PC-9 (cell line): Measurements from ENCODE around the gene S100A4. TPM values are rescaled to one million over a fixed set of nuclear protein-coding genes. Genes with fewer than 3 reads are reported as not detected.
"Not testable (repeated sequence)": the region's sequence is repeated elsewhere in the genome, so short reads cannot be mapped to it uniquely, and the experiment has no call there.

Experiments
- BruUV-seq: library from RNA; stranded (reverse); fragments of 400-500 nt; replicated peaks from 2 replicates; lab custom pipeline; 2021; lab: Mats Ljungman, UMichigan
- CTCF ChIA-PET: fragments of 300-600 bp; sonication (Branson Sonifier 250); formaldehyde crosslinking; loops from one replicate; lab custom pipeline; 2022; ENCODE audit warnings: antibody characterized with exemption; lab: Charles Lee
- POLR2A ChIA-PET: fragments of 300-600 bp; sonication (Branson Sonifier 250); formaldehyde crosslinking; loops from one replicate; lab custom pipeline; 2022; ENCODE audit warnings: antibody characterized with exemption; ENCODE audit not compliant: unreplicated experiment; lab: Charles Lee
- DNase-seq, 2 experiments: peaks; one replicate each; pipeline versions ENCODE4 v3.0.0 to v3.0.0-alpha.2; 2015 to 2022; ENCODE audit warnings: mixed read lengths in 1 of 2
- H2AFZ ChIP-seq: fragments of 200-600 bp; sonication (generic); 2 replicates; pipeline ENCODE4 v1.8.1; 2017; ENCODE audit warnings: antibody characterized with exemption
- H3F3A ChIP-seq: fragments of 200-600 bp; sonication (generic); 2 replicates; pipeline ENCODE4 v1.8.1; 2017; ENCODE audit warnings: antibody characterized with exemption, mild to moderate bottlenecking, low read depth; ENCODE audit not compliant: insufficient read depth
- H3K27ac ChIP-seq: fragments of 200-600 bp; sonication (generic); 2 replicates; pipeline ENCODE4 v1.6.1; 2016; ENCODE audit warnings: mixed run types
- H3K27me3 ChIP-seq: fragments of 200-600 bp; sonication (generic); 2 replicates; pipeline ENCODE4 v1.6.1; 2016; ENCODE audit warnings: low read depth, mixed run types; ENCODE audit not compliant: insufficient read depth
- H3K36me3 ChIP-seq: fragments of 200-600 bp; sonication (generic); 2 replicates; pipeline ENCODE4 v1.6.1; 2016; ENCODE audit warnings: low read depth, mixed run types
- H3K4me1 ChIP-seq: fragments of 200-600 bp; sonication (generic); replicated peaks from 2 replicates; pipeline ENCODE4 v1.6.1; 2016; ENCODE audit warnings: mixed run types; ENCODE audit not compliant: insufficient read depth
- H3K4me2 ChIP-seq: fragments of 200-600 bp; sonication (generic); 2 replicates; pipeline ENCODE4 v1.6.1; 2017; ENCODE audit warnings: mixed run types
- H3K4me3 ChIP-seq: fragments of 200-600 bp; sonication (generic); 2 replicates; pipeline ENCODE4 v1.6.1; 2016; ENCODE audit warnings: mixed run types
- H3K79me2 ChIP-seq: fragments of 200-600 bp; sonication (generic); 2 replicates; pipeline ENCODE4 v1.6.1; 2017; ENCODE audit warnings: low read depth, mixed run types
- H3K9me2 ChIP-seq: fragments of 200-600 bp; sonication (generic); 2 replicates; pipeline ENCODE4 v1.8.1; 2017; ENCODE audit warnings: mild to moderate bottlenecking; ENCODE audit not compliant: insufficient read depth
- H3K9me3 ChIP-seq: fragments of 200-600 bp; sonication (generic); 2 replicates; pipeline ENCODE4 v1.8.1; 2016; ENCODE audit warnings: low read depth; ENCODE audit not compliant: insufficient read depth
- H4K20me1 ChIP-seq: fragments of 200-600 bp; sonication (generic); 2 replicates; pipeline ENCODE4 v1.8.1; 2017; ENCODE audit not compliant: insufficient read depth
- EZH2 ChIP-seq: fragments of 200-600 bp; sonication (generic); IDR thresholded peaks from 2 replicates; pipeline ENCODE4 v1.8.0; 2017; ENCODE audit warnings: antibody characterized with exemption, low read depth
- intact Hi-C: fragments of 100-400 bp; cut with micrococcal nuclease; formaldehyde crosslinking; loops from one replicate; pipeline ENCODE4 v1.10.0; 2022; ENCODE audit not compliant: unreplicated experiment
- total RNA-seq: library from RNA; stranded (reverse); gene quantifications from 2 replicates; pipeline ENCODE4 v1.2.3, GENCODE V29; 2021
- TF ChIP-seq, protein P1 (sequence below): fragments of 200-600 bp; sonication (generic); conservative IDR thresholded peaks from 2 replicates; pipeline ENCODE4 v1.6.1; 2017; ENCODE audit warnings: mixed run types, antibody characterized with exemption, mild to moderate bottlenecking, moderate library complexity

Gene S100A4
- total RNA-seq, 1 experiment from 2014 or later = 303 TPM

DNA sequence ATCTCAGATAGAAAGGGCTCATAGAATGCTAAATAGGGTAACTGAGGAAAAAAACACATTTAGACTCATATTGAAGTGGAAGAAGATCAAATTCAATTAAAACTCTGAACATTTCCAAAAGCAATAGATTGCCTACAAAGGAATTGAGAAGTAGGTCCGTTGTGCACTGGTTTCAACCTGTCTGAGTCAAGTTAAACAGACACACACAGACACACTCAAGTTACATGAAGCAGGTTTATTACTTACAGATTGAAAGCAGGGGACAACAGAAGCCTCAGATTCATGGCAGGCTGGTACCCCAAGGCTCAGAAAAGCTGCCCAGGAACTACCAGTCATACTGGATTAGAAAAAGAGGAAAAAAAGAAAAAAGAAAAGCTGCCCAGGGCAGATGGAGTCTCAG lies 40.7 kb upstream of the S100A4 start:
- Histone ChIP-seq H3K27ac (no peak overlapping the region), H3K36me3 (no peaks in the 10 kb centered on the region), H3F3A (no peaks in the 10 kb centered on the region; the same call in 1 of the 2 replicates), H4K20me1 (no peaks in the 10 kb centered on the region), H3K9me3 (no peaks in the 10 kb centered on the region), H3K4me3 (no peak overlapping the region), H3K27me3 (no peaks in the 10 kb centered on the region), H3K79me2 (no peaks in the 10 kb centered on the region), H3K4me1 (peaks cover 17% of the 10 kb centered on the region), H3K9me2 (no peaks in the 10 kb centered on the region), H3K4me2 (no peak overlapping the region), H2AFZ (no peak overlapping the region)
- no peak for DNase-seq
- intact Hi-C loops = no loop called here
- BruUV-seq = no TSS peak
- POLR2A ChIA-PET = interaction anchor here (0.7 kb wide), 2 partner anchors 41 to 155 kb away, joined by 14 to 34 read pairs; partner anchors contain the start of gene S100A4
- TF ChIP-seq, protein P1, sequence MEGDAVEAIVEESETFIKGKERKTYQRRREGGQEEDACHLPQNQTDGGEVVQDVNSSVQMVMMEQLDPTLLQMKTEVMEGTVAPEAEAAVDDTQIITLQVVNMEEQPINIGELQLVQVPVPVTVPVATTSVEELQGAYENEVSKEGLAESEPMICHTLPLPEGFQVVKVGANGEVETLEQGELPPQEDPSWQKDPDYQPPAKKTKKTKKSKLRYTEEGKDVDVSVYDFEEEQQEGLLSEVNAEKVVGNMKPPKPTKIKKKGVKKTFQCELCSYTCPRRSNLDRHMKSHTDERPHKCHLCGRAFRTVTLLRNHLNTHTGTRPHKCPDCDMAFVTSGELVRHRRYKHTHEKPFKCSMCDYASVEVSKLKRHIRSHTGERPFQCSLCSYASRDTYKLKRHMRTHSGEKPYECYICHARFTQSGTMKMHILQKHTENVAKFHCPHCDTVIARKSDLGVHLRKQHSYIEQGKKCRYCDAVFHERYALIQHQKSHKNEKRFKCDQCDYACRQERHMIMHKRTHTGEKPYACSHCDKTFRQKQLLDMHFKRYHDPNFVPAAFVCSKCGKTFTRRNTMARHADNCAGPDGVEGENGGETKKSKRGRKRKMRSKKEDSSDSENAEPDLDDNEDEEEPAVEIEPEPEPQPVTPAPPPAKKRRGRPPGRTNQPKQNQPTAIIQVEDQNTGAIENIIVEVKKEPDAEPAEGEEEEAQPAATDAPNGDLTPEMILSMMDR = no peak
- no peak for TF ChIP-seq EZH2
- CTCF ChIA-PET = no interaction called here

DNA sequence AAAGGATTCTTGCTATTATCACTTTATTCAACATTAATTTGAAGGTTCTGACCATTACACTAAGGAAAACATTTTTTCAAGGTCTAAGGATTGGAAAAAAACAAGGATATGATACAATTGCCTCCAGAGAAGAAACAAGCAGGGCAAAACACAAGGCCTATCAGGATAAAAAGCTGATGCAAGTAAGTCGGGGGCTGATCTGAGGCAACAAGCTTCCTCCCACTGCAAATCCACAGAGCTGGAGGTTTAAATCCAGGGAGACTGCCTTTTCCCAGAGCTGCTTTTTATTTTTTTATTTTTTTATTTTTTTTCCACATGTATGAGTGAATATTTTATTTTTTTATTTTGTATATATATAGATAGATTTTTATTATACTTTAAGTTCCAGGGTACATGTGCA lies 39.4 kb upstream of the S100A4 start:
- POLR2A ChIA-PET = interaction anchor here (0.7 kb wide), 1 partner anchor 521 kb away, joined by 5 read pairs; no protein-coding TSS in a partner anchor
- H4K20me1 ChIP-seq = no peaks in the 10 kb centered on the region
- no peak overlapping the region for H2AFZ ChIP-seq
- no peak overlapping the region for H3K4me2 ChIP-seq
- no peak overlapping the region for H3K27ac ChIP-seq
- H3K4me1 ChIP-seq = peaks cover 17% of the 10 kb centered on the region
- BruUV-seq = no TSS peak
- no peaks in the 10 kb centered on the region for H3K27me3 ChIP-seq
- DNase-seq = no peak
- H3K79me2 ChIP-seq = no peaks in the 10 kb centered on the region
- CTCF ChIA-PET = interaction anchor here (0.5 to 0.9 kb wide), 2 partner anchors 42 to 66 kb away, joined by 3 to 4 read pairs; partner anchors contain the start of gene S100A13
- no peaks in the 10 kb centered on the region for H3K9me2 ChIP-seq
- no peaks in the 10 kb centered on the region for H3K36me3 ChIP-seq
- H3F3A ChIP-seq = no peaks in the 10 kb centered on the region; the same call in 1 of the 2 replicates
- H3K9me3 ChIP-seq = no peaks in the 10 kb centered on the region
- H3K4me3 ChIP-seq = no peak overlapping the region
- TF ChIP-seq, protein P1 = no peak
- no peak for TF ChIP-seq EZH2
- intact Hi-C loops = no loop called here

DNA sequence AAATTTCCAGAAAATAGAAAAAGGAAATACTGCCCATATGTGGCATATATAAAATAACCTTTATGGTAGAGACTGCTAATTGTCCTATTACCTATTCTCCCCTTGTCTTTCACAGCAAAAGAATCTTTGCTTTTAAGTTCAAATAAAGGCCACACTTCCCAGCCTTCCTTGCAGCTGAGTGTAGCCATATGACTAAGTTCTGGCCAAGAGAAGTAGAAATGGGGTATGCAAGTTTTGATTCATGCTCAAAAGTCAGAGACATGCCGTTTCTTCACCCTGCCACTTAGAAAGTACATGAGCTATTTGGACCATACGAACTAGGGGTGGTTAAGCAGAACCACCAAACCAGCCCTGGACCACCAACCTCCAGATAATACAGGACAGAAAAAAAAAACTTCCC lies 38.4 kb upstream of the S100A4 start:
- H3K4me2 ChIP-seq = no peak overlapping the region
- H3K27ac ChIP-seq = no peak overlapping the region
- no peak overlapping the region for H3K4me3 ChIP-seq
- peaks cover 17% of the 10 kb centered on the region for H3K4me1 ChIP-seq
- no peaks in the 10 kb centered on the region; the same call in 1 of the 2 replicates for H3F3A ChIP-seq
- no peaks in the 10 kb centered on the region for H3K79me2 ChIP-seq
- no peaks in the 10 kb centered on the region for H3K9me2 ChIP-seq
- H3K36me3 ChIP-seq = no peaks in the 10 kb centered on the region
- no peaks in the 10 kb centered on the region for H4K20me1 ChIP-seq
- CTCF ChIA-PET = no interaction called here
- intact Hi-C loops = no loop called here
- DNase-seq = no peak
- no peak overlapping the region for H2AFZ ChIP-seq
- no peaks in the 10 kb centered on the region for H3K9me3 ChIP-seq
- TF ChIP-seq, protein P1 = no peak
- TF ChIP-seq EZH2 = no peak
- POLR2A ChIA-PET = no interaction called here
- H3K27me3 ChIP-seq = no peaks in the 10 kb centered on the region
- BruUV-seq = no TSS peak

DNA sequence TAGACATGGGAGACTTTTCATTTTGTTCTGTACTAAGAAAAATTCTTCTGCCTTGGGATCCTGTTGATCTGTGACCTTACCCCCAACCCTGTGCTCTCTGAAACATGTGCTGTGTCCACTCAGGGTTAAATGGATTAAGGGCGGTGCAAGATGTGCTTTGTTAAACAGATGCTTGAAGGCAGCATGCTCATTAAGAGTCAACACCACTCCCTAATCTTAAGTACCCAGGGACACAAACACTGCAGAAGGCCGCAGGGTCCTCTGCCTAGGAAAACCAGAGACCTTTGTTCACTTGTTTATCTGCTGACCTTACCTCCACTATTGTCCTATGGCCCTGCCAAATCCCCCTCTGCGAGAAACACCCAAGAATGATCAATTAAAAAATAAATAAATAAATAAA lies 37.9 kb upstream of the S100A4 start:
- POLR2A ChIA-PET, H3K27me3 ChIP-seq, H3K9me2 ChIP-seq, H3K4me3 ChIP-seq, H4K20me1 ChIP-seq, H2AFZ ChIP-seq, H3K9me3 ChIP-seq, DNase-seq, CTCF ChIA-PET, BruUV-seq, H3K36me3 ChIP-seq, H3F3A ChIP-seq, H3K79me2 ChIP-seq, intact Hi-C loops, H3K27ac ChIP-seq, H3K4me2 ChIP-seq: not testable (repeated sequence)
- peaks cover 17% of the 10 kb centered on the region for H3K4me1 ChIP-seq

DNA sequence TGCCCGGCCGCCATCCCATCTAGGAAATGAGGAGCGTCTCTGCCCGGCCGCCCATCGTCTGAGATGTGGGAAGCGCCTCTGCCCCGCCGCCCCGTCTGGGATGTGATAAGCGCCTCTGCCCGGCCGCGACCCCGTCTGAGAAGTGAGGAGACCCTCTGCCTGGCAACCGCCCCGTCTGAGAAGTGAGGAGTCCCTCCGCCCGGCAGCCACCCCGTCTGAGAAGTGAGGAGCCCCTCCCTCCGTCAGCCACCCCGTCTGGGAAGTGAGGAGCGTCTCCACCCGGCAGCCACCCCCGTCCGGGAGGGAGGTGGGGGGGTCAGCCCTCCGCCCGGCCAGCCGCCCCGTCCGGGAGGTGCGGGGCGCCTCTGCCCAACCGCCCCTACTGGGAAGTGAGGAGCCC lies 37.2 kb upstream of the S100A4 start:
- H3K9me3 ChIP-seq, H3K9me2 ChIP-seq, BruUV-seq, intact Hi-C loops, H2AFZ ChIP-seq, H3F3A ChIP-seq, H3K27me3 ChIP-seq, H3K36me3 ChIP-seq, H3K4me1 ChIP-seq, H3K4me2 ChIP-seq, H3K79me2 ChIP-seq, DNase-seq, H3K27ac ChIP-seq, H4K20me1 ChIP-seq, H3K4me3 ChIP-seq, CTCF ChIA-PET, POLR2A ChIA-PET: not testable (repeated sequence)
